ENCODE results near the gene PCSK5.
"Not testable (repeated sequence)": the region's sequence is repeated elsewhere in the genome, so short reads cannot be mapped to it uniquely, and the experiment has no call there.

PCSK5 gene

DNA sequence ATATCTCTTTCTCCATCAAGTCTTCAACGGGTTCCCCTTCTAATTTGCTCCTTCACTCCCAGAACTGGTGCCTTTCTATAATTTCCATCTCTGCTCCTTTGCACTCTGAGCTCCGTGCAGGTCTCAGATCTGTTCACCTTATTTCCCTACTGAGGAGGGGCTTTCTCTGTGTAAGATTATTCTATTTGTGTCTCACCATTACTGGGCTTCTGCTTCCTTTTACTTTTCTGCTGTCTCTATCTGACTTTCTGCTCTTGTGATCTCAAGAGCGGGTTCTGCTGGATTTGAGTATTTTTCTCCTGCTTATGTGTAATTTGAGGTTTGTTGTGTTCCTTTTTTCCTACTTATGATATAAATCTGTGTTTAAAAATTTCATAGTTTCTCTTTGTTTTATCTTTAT is 117.5 kb downstream of the PCSK5 start:
- DNase-seq (ENCODE audit: low spot score) = no peak

DNA sequence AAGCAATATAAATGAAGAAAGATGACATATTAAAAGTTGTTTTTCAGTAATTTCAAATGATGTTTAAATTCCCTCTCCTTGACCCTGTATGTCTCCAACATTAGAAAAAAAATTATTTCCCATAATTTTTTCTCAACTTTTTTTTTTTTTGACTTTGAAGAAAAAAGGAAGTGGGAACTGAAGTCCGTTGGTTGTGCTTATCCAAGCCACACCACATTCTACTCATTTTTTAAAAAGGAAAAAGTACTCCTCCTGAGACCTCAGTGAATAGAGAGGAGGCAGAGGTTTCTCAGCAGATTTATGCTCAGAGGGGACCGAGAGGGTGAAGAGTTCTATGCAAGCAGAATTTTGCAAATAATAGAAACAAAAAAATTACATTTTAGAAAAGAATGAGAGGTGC is 123.3 kb downstream of the PCSK5 start:
- DNase-seq (ENCODE audit: low spot score) = no peak

DNA sequence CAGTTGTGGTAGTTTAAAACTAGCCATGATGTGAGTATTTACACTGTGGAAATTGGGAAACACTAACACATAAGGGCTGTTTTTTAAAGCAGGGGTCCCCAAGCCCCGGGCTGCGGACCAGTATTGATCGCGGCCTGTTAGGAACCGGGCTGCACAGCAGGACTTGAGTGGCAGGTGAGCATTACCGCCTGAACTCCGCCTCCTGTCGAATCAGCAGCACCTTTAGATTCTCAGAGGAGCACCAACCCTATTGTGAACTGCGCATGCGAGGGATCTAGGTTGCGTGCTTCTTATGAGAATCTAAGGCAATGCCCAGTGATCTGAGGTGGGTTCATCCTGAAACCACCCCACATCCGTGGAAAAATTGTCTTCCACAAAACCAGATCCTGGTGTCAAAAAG is 127.8 kb downstream of the PCSK5 start:
- no peak for DNase-seq (ENCODE audit: low spot score)

DNA sequence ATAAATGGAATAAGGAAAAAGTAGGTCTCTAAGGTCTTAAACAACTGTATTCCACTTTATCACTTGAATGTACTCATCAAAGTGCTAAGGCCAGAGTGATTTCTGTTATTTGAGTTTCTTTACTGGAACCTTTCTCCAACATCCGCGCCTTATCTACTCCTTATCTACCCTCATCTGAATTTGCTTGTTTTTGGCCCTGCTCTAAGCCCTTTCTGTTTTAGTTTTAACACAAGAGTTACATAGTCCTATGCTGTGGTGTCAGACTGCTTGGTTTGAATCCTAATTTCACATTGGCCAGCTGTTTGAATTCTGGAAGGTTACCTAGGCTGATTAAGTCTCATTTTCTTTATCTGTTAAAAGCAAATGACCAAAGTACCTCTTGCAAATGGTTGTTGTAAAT is 128.3 kb downstream of the PCSK5 start:
- DNase-seq (ENCODE audit: low spot score) = no peak

DNA sequence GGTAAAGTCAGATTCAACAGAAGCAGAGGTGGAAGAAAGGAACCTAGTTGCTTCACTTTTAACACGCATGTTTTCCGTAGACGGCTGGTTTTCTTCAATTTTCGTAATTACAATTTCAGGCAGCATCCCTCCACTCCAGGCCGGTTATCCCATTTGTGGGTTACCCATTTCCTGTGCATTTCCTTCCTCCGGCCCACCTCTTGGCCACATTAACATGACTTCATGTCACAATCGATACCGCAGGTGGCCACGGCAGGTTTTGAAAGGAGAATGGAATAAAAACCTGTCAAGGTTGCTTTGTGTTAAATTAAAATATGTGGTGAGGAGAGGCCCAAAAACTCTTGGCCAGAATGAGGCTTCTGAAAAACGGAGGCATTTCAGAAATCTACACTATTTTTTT is 130.2 kb downstream of the PCSK5 start:
- no peak for DNase-seq (ENCODE audit: low spot score)

DNA sequence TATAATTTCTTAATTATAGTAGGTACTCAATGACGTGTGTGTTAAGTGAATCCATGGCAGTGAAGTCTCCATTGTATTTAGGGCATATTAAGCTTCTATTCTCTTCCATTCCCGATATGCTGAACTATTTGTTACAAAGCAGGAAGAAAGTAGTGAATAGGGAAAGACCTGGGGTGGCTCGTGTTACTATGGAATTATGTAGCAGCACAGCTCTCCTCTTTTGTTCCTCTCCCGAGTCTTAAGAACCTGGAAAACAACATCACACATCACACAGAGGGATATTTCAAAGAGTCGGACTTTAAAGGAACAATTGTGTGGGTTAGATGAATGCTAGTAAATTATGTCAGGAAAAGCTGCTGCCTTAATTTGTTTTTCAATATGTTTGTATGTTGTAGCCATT is 131.8 kb downstream of the PCSK5 start:
- no peak for DNase-seq (ENCODE audit: low spot score)

DNA sequence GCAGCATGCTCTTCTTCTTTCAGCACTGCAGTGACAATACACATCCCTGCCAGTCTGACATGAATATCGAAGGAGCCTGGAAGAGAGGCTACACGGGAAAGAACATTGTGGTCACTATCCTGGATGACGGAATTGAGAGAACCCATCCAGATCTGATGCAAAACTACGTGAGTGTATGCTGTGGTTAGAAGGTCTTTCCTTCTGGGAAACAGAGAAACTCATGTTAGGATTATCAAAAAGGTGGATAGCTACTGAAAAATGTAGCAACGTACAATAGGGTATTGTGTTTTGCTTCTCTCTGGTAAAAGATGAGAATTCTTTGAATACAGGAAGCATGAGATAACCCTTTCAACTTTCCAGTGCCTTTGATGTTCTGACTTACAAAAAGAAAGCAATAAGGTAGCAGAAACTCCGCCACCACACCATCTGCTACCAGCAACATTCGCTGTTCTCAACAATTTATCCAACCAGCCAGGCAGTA is 133.3 kb downstream of the PCSK5 start:
- no peak for DNase-seq (ENCODE audit: low spot score)

DNA sequence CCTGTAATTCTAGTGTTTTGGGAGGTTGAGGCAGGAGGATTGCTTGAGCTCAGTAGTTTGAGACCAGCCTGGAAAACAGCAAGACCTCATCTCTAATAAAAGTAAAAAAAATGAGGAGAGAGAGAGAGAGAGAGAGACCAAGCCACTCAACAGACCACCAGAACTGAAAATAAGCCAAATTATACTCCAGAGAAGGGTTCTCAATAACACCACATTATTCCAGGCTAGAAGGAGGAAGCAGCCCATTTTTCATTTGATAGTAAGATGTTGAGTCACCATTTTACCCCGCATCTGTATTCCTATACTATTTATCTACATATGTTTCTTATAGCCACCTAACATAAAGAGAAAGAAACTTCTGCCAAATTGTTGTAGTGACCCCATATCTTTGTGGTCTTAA is 134.8 kb downstream of the PCSK5 start:
- no peak for DNase-seq (ENCODE audit: low spot score)

DNA sequence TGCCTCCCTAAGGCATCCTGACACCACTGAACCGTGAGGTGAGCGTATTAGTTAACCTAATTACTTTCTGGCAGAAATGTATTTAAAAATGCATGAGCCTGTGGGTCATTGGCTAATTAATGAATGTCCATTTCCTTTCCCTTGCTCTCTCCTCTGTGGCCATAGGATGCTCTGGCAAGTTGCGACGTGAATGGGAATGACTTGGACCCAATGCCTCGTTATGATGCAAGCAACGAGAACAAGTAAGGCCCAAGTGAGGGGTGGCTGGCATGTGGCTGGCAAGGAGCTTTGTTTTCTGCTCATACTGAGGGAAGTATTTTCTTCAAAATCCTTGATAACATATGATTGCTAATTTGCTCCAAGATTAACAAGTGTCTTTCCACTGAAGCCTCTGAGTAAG is 136.3 kb downstream of the PCSK5 start:
- no peak for DNase-seq (ENCODE audit: low spot score)

DNA sequence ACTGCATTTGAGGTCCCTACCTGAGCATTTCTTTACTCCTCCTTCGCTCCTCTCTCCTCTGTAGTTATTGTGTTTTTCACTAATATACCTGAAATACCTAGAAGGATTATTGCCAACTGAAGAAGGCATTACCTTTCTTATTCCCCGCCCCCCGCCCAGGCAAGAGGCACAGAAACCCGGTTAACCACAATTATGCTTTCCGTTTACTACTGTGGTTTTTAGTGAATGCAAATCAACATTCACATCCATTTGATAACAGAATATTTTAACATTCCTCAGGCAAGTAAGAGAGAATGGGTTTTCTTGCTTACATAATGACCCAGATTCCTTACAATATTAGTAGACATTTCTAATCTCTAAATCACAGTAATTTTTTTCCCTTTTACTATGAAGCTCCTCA is 136.9 kb downstream of the PCSK5 start:
- DNase-seq (ENCODE audit: low spot score) = no peak

DNA sequence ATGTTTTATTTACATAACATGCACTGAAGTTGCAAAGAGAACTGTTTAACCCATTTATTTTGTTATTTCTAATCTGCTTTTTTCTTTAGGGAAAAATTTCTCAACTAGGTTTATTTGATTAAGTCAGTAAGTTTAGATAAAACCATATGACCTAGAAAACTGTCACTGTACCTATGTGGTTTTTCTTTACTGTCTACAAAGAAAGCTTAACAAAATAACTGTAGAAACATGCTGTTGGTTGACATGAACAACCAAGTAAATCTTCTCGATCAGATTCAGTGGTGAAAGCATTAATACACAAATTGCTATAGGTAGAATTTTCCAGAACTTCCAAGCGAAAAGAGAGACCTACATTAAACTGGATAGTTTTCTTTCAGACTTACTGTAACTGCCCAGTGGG is 137.4 kb downstream of the PCSK5 start:
- no peak for DNase-seq (ENCODE audit: low spot score)

DNA sequence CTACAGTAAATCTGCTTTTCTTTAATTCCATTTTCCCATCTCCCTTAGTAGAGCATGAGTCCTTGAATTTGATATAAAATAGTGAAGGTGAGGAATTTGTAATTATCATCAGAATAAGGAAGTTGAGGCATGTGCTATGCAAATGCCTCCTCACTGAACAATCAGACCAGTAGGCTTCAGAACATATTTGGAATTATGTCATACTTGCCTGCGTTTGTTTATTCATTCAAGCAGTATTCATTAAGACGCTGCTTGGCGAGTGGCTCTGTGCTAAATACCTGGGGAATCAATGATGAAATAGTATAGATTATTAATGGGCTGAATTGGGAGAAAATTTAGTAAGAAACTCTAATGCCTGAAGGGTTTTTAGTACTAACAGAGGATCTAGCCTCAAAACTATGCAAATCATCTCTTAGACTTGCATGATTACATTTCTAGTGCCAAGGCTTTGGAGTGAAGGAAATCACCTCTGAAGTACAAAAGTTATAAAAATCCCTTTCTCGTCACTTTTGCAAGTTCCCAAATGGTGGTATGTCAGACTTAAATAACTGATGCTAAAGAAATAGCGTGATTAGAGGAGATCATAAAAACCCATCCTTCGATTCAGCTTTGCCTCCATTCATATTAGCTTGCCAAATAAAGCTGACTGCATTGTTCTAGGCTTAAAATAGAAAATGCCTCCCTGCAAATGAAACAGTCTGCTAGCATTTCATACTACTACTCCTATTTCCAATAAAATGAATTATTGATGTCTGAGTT is 141.7 kb downstream of the PCSK5 start:
- no peak for DNase-seq (ENCODE audit: low spot score)

DNA sequence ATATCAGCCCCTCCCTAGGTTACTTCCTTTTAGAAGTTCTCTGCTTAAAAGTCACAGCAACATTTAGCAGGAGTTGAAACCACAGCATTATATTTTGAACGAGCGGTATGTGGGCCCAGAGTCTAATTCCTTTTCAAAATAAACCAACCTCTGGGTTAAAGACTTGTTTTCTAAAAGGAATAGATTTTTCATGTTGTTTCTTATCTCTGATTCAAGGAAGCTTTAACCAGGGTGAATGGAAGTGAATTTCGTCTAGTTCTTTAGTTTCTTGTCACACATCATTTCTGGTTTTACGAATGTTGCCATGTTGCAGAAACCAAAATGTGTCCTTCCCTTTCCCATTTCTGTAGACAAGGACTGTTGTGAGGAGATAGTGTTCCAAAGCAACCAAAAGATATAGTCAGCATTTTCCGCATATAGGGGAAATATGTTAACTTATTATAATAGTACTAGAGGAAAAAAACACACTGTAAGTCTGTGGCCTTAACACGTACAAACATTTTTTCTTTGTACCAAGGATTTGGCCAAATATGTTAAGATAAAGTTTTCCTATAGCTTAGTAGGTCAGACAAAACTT is 142.4 kb downstream of the PCSK5 start:
- no peak for DNase-seq (ENCODE audit: low spot score)

DNA sequence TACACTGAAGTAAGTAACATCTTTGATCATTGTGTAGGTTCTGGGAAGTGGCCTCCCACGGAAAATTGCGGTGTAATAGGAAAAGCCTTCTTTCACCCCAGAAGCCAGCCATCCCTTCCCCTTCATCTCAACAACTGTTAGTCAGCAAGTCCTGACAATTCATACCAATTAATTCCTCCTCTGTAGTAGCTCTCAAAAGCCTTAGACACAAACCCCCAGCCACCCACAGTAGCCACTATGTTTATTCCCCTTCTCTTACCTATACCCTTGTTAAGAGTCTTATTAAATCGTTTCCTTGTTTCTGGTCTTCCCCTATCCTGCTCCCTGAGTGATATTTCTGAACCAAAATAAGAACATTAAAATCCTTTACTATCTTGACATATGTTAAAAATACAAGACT is 143.6 kb downstream of the PCSK5 start:
- no peak for DNase-seq (ENCODE audit: low spot score)

DNA sequence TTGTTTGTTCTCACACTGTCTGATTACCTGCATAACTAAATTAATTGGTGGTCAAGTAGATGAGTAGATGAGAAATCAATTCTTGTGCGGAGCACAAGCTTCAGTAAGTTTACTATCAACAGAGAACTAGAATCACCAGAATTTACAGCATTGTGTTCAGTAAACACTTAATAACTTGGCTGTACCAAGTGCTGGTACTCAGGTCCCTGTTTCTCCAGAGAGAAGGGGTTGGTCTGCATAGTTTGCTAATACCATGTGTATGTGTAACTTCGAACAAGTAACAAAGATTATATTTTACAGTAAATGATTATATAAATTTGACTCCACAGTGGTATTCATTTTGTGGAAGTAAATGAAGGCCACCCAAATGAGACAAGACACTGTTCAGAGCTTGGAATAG is 146.3 kb downstream of the PCSK5 start:
- DNase-seq (ENCODE audit: low spot score) = no peak

DNA sequence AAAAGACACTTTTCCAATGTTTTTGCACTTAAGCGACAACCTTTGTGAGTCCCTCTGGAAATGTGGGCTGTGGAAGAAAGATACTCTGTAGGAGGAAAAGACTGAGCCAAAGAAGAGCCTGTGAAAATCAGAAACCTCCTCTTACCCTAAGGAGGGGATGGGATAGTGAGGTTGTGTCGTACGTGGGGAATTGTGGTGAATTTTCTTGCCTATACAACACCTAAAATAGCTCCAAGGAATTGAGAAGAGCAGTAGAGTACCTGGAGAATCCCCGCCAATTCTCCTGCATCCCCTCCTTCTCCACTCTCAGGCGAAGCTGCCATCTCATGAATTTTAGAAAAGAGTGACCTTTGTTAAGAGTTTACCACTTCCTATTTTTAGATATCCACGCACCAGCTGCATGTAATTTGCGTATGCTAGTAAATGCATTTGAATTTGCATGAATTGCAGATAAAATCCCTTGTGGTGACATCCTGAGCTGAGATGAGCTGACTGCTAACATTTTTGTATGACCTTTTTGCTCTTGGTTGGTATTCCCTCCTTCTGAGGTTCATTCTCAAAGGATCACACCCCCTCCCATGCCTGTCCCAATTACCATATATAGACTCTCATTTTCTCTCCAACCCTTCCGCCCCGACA is 147.2 kb downstream of the PCSK5 start:
- no peak for DNase-seq (ENCODE audit: low spot score)

DNA sequence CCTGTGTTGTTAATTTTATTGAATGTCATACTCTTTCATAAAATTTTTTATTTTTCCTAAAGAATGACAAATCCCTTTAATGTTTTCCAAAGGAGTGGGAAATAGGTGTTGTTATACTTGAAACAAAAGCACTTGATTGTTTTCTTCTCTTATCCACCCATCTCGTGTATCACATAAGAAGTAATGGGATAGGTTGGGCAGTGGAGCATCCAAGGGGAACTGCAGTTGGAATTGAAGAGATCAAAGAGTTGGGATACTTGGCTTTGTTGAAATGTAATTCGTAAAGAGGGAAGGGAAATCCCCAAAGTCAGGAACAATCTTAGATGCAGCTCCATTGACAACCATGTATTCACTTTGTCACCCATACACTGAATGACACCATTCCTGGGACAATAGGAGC is 148.0 kb downstream of the PCSK5 start:
- DNase-seq (ENCODE audit: low spot score) = no peak

DNA sequence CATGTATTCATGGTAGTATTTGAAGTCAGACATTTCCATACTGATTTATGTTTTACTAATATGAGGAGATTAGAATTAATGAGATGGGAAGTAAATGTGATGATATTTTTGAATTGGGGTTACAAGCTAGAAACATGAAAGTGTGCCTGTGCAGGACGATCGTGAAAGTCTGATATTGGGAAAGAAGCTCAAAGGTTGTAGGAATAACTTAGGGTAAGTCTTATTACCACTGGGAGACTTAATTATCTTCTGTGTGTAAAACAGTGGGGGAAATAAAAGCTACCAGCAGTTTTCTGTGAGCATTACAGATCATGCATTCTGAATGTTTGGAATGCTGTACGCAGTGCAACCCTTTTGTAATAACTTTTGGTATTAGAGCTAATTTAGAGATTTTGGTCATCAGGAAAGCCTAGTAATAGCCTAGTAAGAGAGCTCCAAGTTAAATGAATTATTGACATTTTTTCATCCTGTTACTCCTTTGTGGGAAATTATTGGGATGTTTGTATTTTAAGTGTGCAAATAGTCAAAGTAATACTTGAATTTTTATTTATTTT is 153.9 kb downstream of the PCSK5 start:
- no peak for DNase-seq (ENCODE audit: low spot score)

DNA sequence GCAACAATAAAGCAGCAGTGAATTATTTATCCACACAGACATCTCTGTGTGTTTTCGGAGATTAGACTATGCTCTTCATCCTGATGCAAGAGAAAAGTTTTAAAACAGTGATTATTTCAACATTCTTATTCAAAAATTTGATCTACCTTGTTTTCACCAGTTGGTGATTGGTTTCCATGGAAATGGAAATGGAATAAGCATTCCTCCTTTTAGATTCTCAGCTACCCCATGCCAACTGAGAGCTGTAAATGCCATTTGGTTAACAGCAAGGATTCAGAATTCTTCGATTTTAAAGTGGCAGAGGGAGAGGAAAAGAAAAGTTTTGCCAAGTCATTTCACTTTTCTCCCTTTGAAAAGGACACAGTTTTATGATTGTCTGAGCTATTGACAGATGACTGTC is 154.7 kb downstream of the PCSK5 start:
- DNase-seq (ENCODE audit: low spot score) = no peak

DNA sequence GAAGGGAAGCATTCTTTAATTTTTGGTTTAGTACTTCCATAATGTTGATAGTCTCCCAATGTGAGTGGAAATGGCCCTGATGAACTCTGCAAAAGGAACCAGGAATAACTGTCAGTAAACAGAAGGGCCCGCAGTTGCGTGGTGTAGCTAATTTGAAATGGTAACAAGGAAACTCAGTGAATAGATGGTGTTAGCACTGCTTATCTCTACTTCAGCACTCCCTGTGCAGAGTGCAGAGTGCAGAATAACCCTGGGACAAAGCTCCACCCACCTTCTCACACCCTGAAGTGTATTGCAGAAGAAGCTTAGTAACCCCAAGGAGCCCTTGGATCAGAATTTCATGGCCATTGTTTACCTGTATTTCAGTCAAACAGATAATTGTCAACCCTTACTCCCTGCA is 158.9 kb downstream of the PCSK5 start:
- no peak for DNase-seq (ENCODE audit: low spot score)

DNA sequence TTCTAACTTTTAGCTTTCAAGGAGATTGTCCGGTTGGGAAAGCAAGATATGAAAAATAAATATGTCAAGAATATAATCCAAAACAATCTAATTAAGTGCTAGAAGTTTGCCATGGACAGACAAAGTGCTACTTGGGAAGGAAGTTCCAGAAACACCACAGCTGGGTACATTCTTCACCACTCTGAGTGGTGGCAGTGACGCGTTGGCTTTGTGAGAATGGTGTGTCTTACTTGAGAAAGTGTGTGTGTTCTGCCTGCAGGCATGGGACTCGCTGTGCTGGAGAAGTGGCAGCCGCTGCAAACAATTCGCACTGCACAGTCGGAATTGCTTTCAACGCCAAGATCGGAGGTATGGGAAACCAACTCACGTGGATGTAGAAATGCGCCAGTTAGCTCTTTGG is 177.2 kb downstream of the PCSK5 start:
- DNase-seq (ENCODE audit: low spot score) = no peak

DNA sequence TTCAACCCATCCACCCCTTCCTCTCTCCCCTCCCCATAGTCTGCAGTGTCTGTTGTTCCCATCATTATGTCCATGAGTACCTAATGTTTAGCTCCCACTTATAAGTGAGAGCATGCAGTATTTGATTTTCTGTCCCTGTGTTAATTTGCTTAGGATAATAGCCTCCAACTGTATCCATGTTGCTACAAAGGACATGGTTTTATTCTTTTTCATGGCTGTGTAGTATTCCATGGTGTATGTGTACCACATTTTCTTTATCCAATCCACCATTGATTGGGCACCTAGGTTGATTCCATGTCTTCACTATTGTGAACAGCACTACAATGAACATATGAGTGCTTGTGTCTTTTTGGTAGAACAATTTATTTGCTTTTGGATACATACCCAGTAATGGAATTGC is 187.1 kb downstream of the PCSK5 start:
- DNase-seq (ENCODE audit: low spot score) = no peak

DNA sequence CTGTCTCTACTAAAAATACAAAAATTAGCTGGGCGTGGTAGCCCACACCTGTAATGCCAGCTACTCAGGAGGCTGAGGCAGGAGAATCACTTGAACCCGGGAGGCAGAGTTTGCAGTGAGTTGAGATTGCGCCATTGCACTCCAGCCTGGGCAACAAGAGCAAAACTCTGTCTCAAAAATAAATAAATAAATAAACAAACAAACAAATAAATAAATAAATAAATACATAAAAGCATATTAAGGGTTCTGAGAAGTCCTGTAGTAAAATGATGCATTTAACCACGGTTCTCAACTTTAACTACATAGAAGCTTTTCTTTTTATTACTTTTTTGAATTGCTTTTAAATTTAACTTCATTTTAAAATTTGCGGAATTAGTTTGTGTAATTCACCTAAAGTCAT is 190.8 kb downstream of the PCSK5 start:
- DNase-seq (ENCODE audit: low spot score) = not testable (repeated sequence)

Data from germinal center (tissue), 1 donor.